TTC549 (cell line): ENCODE results near the gene ECEL1.

Experiments
- FAIRE-seq: peaks from 2 replicates; lab custom pipeline; 2012; peaks lifted over from hg19 to GRCh38; lab: Jason Lieb, UNC

ECEL1 gene

GRCh38 chr2:232522623-232523401 is 35.2 kb upstream of the ECEL1 start:
- FAIRE-seq: no peak

DNA sequence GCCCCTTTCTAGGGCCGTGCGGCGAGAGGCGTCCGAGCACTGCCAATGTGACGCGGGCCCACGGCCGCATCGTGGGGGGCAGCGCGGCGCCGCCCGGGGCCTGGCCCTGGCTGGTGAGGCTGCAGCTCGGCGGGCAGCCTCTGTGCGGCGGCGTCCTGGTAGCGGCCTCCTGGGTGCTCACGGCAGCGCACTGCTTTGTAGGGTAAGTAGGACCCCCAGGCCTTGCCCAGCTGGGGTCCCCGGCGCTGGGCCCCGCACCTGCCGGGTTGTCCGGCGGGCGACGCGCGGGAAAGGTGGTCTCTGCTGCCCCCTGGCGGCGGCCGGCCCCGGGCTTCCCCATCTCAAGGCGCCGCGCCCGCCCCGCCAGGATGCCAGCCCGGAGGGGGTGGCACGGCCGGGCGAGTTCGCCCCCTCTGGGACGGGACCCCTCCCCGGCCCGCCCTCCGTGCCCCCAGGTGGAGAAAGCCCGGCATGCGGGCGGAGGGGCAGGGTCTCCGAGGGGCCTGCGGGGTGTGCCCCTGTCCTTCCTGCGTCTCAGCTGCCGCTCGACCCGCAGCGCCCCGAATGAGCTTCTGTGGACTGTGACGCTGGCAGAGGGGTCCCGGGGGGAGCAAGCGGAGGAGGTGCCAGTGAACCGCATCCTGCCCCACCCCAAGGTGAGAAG is 34.5 kb upstream of the ECEL1 start:
- no peak for FAIRE-seq

GRCh38 chr2:232521098-232521497 is 33.5 kb upstream of the ECEL1 start:
- no peak for FAIRE-seq

DNA sequence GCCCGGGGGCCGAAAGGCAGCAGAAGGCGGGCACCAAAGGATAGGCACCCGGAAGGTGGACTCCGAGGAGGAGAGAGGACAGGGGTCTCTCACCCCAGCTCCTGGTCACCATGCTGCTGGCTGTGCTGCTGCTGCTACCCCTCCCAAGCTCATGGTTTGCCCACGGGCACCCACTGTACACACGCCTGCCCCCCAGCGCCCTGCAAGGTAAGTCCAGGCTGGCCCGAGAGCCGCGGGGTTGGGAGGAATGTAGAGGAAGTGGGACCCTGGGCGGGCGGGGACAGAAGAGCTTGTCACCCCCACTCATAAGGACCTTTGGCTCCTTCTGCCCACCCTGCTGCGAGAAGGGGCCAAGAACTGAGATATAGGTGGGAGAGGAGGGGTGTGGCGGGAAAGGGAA is 32.9 kb upstream of the ECEL1 start:
- no peak for FAIRE-seq

GRCh38 chr2:232519581-232520438 is 32.2 kb upstream of the ECEL1 start, which contains the start of gene PRSS56:
PRSS56 (plus strand) TSS chr2:232520388; CDS start chr2:232520599, 211 bp downstream.
- FAIRE-seq: no peak

DNA sequence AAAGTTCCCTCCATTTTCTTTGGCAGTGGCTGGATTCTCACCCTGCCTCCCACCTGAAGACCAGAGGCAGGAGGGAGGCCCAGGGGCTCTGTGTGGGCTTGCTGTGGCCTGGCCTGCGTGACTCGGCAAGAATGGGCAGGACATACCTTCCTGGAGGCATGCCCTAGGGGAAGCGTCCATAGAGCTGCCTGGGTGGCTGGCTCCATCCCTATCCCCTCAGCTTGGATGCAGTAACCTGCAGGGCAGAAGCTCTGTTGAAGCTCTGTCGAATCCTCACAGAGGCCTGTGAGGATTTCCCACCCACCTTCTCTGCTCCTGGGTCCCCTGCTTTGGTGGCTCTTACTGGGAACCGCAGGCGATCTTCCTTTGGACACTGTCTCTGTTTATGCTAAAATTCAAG is 31.2 kb upstream of the ECEL1 start:
- FAIRE-seq: no peak

DNA sequence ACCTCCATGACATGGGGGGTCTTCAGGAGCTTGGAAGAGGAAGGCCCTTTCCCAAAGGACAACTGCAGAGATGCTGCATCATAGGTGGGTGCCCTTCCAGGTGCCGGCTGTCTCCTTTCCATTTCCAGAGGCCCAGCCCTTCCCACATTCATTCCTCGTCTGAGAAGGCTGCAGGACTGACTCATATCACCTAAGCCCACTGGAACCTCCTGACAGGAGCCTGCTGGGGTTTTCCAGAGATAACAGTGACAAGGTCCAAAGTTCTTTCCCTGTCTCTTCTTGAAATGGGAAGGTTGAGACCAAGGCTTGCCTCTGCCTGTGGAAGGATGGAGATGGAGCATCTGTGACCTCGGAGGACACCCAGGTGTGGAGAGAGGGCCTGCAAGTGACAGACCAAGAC is 28.9 kb upstream of the ECEL1 start:
- FAIRE-seq: no peak

DNA sequence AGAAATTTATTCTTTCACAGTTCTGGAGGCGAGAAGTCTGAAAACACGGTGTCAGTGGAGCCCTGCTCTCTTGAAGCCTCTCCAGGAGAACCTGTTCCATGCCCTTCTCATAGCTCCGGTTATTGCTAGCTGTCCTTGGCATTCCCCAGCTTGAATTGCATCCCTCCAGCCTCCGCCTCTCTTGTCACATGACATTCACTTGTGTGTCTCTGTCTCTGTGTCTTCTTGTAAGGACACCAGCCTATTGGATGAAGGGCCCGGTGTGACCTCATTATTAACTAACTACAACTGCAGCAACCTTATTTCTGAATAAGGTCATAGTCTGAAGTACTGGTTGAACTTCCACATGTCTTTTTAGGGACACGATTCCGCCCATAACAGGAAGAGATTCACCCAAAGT is 28.0 kb upstream of the ECEL1 start:
- FAIRE-seq: no peak

DNA sequence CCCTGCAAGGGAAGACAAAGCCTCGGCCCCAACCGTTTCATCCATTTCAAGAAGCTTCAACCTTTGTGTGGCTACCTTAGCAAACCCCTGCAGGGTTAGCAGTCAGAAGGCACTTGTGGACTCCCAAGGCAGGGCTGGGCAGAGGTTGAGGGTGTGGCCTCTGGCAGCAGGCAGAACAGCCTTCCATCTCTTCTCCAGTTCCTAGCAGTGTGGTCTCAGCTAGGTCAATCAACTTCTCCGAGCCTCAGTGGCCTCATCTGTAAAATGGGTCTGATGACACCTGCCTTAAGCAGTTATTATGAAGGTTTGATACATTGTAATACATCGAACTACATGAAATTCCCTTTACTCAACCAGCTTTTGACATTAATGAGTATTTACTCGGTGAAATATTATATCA is 25.7 kb upstream of the ECEL1 start:
- no peak for FAIRE-seq

GRCh38 chr2:232512602-232513001 is 25.0 kb upstream of the ECEL1 start:
- FAIRE-seq: no peak

DNA sequence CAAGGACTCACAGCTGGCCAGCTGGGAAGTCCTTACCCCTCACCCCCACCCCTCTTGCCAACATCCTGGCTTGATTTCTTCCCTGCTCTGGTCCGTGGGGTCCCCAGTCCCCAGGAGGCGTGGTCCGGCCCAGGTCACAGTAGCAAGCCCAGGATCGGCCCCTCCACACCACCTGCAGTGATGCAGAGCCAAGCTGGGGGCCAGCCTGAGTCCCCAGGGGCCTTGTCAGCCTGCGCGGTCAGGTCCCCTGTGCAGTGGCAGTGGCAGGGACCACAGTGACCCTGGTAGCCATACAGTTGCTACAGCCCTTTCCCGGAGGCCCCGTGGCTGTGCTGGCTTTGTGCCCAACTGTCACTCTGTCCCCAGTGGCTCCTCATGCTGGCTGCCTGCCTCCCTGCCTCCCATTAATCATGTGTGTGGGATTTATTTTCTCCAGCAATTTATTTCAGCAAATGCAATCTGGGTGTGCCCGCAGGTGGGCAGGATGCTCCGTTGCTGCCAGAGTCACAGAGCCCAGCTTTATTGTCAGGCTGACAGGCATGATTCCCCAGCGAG is 23.8 kb upstream of the ECEL1 start:
- no peak for FAIRE-seq

DNA sequence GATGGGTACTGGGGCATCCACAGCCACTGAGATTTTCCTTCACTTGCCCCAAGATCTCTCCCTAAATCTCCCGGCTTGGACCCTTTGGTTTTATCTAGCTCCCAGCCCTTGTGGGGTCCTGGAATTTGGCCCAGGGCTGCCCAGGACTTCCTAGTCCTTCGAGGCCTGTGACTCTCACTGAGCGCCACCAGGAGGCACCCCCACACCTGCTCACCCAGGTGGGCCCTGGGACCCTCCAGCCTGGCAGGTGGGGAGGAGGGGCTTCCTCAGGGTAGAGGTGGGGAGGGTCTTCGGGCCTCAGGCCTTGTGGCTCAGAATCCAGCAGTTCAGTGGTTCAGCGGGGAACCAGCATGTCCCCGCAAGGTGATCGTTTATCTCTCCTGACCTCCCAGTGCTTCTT is 20.6 kb upstream of the ECEL1 start:
- FAIRE-seq: no peak

- no peak for FAIRE-seq
Observed at GRCh38 chr2:232506709-232507108, 19.1 kb upstream of the ECEL1 start.

DNA sequence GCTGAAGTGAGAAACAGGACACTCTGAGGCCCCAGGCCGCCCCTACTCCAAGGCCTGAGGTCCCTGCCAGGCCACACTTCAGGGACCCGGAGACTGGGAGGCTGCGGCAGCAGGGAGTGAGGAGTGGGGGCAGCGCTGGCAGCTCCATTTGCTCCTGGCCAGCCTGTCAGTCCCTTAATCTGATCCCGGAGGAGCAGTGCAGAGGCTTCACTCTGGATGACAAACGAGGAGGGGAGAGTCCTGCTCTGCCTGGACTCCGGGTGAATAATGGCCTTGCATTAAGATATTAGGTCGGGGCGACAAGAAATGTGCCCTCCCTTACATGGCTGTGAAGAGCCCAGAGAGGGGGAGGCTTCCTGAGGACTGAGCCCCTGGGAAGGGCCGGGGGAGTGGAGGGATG is 18.2 kb upstream of the ECEL1 start:
- no peak for FAIRE-seq

DNA sequence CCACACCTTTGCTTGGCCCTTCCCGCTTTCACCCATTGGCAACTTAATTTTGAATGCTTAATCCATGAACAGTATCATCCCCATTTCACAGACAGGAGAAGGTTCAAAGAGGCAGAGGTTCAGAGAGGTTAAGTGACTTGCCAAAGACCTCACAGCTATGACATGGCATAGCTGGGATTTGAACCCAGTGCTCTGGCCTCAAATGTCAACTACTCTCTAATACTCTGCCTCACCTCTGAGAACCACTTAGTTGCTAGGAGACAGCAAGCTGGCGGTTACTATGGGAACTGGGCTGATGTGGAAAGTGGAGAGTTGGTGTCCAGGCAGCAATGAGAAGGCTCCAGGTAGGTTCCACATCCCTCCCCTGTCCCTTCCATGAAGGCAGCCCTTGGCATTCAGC is 16.8 kb upstream of the ECEL1 start:
- no peak for FAIRE-seq

GRCh38 chr2:232503809-232504323 is 16.2 kb upstream of the ECEL1 start:
- no peak for FAIRE-seq

DNA sequence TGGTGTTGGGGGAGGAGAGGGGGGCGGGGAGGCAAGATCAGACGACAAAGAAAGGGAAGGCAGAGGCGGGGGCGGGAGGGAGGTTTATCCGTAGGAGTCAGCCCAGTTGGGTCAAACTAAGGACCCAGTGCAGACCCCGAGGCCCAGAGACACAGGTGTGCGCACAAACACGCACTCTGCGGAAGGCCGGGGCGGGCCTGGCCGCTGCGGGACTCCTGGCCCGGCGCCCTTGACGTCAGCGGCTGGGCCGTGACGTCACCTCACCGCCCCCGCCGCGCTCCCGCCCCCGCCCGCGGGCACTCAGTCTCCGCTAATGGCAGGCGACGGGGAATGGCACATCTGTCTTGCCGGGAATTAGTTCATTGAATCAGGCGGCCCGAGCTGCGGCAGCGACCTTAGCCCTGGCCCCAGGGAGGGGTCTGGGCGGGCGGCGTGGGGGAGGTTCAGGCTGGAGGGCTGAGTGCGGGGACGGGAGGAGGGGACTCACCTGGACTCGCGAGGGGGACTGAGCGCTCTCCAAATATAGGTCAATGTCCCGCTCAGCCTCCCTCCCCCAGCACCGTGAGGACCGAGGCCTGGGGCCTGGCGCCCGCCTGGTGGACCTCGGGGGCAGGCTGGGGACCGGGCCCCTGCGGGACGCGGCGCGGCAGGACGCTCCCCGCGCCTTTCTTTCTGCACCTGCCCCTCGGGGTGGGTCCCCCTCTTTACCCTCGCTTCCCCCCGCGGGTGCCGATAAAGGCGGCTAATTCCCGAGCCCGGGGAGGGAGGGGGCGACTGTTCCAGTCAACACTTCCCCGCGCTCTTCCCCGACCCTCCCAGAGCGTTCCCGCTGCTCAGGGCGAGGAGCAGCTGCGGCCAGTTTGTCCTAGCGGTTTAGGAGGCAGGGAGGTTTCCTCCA is 15.5 kb upstream of the ECEL1 start:
- no peak for FAIRE-seq

DNA sequence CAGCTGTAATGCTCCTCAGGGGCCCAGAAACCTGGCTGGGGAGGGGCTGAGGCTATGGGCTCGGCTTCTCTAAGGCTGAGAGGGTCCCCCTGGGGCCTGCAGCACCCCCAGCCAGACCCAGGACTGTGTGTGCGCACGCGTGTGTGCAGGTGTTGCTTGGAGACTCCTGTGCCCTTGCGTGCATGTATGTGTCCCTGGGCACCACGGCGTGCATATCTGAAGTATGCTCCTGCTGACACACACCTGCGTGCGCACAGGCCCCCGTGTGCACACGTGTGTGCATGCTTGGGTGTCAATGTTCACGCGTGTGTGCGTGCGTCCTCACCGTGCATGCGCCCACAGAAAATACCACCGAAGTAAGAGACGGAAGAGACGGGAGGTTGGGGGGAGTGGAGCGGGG is 14.9 kb upstream of the ECEL1 start:
- FAIRE-seq: no peak

GRCh38 chr2:232501794-232502390 is 14.3 kb upstream of the ECEL1 start:
- FAIRE-seq: no peak

- FAIRE-seq: no peak
Observed at GRCh38 chr2:232501331-232501771, 13.7 kb upstream of the ECEL1 start.

DNA sequence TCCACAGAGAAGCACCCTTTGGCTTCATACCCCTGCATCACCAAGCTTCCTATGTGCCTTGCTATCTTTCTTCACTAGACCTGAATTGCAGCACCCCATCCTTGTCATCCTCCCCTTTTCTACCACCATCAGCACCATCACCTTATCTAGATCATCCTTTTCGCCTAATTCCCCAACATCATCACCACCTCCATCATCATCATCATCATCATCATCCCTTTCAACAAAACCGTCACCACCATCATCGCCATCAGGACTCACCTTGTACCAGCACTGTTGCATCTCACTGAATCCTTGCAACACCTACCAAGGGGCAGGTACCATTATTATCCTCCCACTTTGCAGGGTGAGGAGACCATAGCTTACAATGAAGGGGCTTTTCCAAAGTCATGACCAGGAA is 10.8 kb upstream of the ECEL1 start:
- no peak for FAIRE-seq
